Nephron progenitor cell (in vitro differentiated cells): ENCODE results near the gene SLC35B4.

Source experiments
- DNase-seq: peaks from one replicate; pipeline ENCODE4 v3.0.0; 2021
- H3K27ac Mint-ChIP-seq: 2 replicates; pipeline ENCODE4 v1.8.0; 2021; ENCODE audit warnings: mild to moderate bottlenecking, moderate library complexity, mixed read lengths
- H3K27me3 Mint-ChIP-seq: 2 replicates; pipeline ENCODE4 v1.8.0; 2021; ENCODE audit warnings: mild to moderate bottlenecking, low read depth, mixed read lengths; ENCODE audit not compliant: poor library complexity
- H3K36me3 Mint-ChIP-seq: 2 replicates; pipeline ENCODE4 v1.8.0; 2021; ENCODE audit warnings: low read depth, mixed read lengths
- H3K4me1 Mint-ChIP-seq: 2 replicates; pipeline ENCODE4 v1.8.0; 2021; ENCODE audit warnings: mixed read lengths
- H3K4me3 Mint-ChIP-seq: 2 replicates; pipeline ENCODE4 v1.8.0; 2021; ENCODE audit warnings: mild to moderate bottlenecking, moderate library complexity, mixed read lengths
- H3K9me3 Mint-ChIP-seq: 2 replicates; pipeline ENCODE4 v1.8.0; 2021; ENCODE audit warnings: mild to moderate bottlenecking, moderate library complexity, mixed read lengths
- TF ChIP-seq, protein P1 (sequence below): fragments of 200-600 bp; sonication (generic); IDR thresholded peaks from 2 replicates; pipeline ENCODE4 v1.5.0; 2021; ENCODE audit warnings: antibody characterized with exemption

The SLC35B4 gene

DNA sequence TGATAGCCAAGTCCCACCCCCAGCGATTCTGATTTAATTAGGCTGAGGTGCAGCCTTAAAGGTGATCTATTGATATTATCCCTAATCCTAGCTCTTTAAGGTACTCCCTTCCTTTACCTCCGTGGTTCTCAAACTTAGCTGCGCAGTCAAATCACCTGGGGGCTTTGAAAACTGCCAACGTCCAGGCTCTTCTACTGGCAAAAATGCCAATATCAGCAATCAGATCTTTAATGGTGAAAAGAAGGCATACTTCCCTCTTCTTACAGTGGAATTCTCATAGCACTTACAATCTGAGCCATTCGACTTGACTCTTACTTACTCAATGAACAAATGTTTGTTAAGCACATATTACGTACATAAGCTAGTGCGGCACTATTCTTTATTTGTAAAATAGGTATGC, 704 bp upstream of the SLC35B4 start:
- Mint-ChIP-seq H3K9me3 (no peaks in the 10 kb centered on the region), H3K4me3 (peak overlapping the region; percentile 89), H3K27me3 (peaks cover 16% of the 10 kb centered on the region), H3K27ac (no peak overlapping the region), H3K4me1 (peaks cover 22% of the 10 kb centered on the region), H3K36me3 (no peaks in the 10 kb centered on the region)
- no peak for DNase-seq
- TF ChIP-seq, protein P1, sequence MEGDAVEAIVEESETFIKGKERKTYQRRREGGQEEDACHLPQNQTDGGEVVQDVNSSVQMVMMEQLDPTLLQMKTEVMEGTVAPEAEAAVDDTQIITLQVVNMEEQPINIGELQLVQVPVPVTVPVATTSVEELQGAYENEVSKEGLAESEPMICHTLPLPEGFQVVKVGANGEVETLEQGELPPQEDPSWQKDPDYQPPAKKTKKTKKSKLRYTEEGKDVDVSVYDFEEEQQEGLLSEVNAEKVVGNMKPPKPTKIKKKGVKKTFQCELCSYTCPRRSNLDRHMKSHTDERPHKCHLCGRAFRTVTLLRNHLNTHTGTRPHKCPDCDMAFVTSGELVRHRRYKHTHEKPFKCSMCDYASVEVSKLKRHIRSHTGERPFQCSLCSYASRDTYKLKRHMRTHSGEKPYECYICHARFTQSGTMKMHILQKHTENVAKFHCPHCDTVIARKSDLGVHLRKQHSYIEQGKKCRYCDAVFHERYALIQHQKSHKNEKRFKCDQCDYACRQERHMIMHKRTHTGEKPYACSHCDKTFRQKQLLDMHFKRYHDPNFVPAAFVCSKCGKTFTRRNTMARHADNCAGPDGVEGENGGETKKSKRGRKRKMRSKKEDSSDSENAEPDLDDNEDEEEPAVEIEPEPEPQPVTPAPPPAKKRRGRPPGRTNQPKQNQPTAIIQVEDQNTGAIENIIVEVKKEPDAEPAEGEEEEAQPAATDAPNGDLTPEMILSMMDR: no peak

DNA sequence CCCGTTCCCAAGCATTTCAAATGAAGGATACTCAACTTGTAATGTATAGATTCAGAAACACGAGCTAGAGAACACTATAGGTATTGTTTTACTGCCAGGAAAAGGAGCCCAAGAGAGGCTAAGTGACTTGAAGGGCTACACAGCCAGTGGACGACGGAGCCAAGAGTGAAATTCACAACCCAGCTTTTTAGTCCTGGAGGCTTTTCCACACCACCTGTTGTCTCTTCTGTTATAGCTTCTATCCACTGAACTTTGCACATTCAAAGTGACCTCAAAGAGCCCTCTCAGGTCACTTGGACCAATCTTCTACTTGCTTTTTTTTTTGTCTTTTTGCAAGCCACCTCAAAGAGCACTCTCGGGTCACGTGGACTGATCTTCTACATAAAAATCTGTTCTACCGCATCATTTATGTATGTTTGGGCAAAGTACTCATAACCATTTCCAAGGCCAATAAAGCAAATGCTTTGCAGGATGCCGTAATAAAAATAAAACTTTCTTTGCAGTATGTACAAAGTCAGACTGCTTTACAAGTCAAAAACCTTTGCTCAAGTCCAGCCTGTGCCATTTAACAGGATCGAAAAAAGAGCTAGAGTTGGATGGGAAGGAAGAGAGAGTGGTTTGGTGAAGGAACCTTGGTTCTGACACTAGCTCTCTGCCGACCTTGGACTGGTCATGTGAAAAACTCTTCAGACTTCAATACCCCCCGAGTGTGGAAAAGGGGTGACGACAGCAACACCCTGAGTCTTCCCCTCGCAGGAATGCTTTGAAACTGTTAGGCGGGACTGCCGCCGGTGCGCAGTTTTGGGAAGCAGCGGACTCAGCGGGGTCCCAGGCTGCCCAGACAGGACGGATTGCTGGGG, 821 bp downstream of the SLC35B4 start:
- TF ChIP-seq, protein P1: no peak
- DNase-seq: no peak

DNA sequence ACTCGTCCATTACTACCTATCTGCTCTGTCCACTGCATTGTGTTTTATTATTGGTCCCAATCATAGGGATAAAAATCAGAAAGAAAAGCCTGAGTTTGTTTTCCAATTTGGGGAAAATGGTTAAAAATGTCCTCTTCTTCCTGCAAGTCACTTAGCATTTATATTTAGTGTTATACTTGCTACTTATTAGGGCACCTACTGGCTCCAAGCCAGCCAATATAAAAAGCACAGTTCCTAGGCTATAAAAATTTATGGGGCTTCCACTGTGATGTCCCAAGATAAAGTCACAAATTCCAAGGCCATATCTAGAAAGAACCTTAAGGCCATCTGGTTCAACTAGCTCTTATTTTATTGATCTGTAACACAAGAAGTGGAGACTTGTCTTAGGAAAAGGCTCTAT, 3.2 kb downstream of the SLC35B4 start:
- Mint-ChIP-seq H3K27me3 (no peaks in the 10 kb centered on the region), H3K9me3 (no peaks in the 10 kb centered on the region), H3K27ac (no peak overlapping the region), H3K4me1 (peaks cover 22% of the 10 kb centered on the region), H3K36me3 (peaks cover 14% of the 10 kb centered on the region), H3K4me3 (no peak overlapping the region)
- TF ChIP-seq, protein P1: no peak
- no peak for DNase-seq

More for the DNA sequence above, 821 bp downstream of the SLC35B4 start:
- H3K4me1 Mint-ChIP-seq: peaks cover 22% of the 10 kb centered on the region
- H3K9me3 Mint-ChIP-seq: no peaks in the 10 kb centered on the region
- no peak overlapping the region for H3K27ac Mint-ChIP-seq
- peaks cover 10% of the 10 kb centered on the region for H3K27me3 Mint-ChIP-seq
- peaks cover 9% of the 10 kb centered on the region for H3K36me3 Mint-ChIP-seq
- H3K4me3 Mint-ChIP-seq: peak overlapping the region; percentile 89

DNA sequence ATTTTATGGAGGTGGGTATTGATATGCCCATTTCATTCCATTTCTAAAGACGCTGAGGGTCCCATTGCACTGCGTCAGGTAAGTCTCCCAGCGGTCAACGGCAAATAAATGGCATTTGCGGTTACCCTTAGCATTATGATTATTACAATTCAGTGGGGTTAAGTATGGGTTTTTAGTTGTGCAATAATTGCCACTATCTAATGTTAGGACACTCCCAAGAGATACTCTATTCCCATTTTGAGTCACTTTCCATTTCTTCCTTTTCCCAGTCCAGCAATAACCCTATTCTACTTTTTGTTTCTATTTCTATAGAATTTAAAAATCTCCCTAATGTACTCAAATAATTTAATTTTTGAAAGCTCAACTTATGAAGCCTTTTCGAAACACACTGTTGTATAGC, 4.0 kb downstream of the SLC35B4 start:
- Mint-ChIP-seq H3K4me3 (no peak overlapping the region), H3K36me3 (peaks cover 19% of the 10 kb centered on the region), H3K4me1 (peaks cover 21% of the 10 kb centered on the region), H3K27ac (no peak overlapping the region), H3K9me3 (no peaks in the 10 kb centered on the region), H3K27me3 (no peaks in the 10 kb centered on the region)
- no peak for DNase-seq
- TF ChIP-seq, protein P1: no peak

DNA sequence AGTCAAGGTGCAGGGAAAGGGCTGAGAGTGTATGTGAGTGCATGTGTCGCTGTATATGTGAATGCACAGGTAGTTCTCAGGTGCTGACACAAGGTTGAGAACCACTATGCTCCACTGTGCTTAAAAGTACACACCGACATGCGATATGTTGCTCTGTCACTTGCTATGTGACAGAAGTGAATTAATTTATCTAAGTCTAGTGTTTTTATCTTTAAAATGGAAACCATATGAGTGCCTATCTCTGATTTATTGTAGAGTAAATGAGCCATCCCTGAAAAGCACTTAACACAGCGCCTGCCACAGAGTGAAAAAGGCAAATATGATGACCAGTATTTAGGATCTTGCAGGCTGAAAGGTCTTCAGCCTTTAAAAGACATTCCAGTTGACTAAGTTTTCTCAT, 4.9 kb downstream of the SLC35B4 start:
- no peaks in the 10 kb centered on the region for H3K9me3 Mint-ChIP-seq
- peaks cover 19% of the 10 kb centered on the region for H3K36me3 Mint-ChIP-seq

More for the DNA sequence above, 4.9 kb downstream of the SLC35B4 start:
- Mint-ChIP-seq H3K27me3 (no peaks in the 10 kb centered on the region), H3K4me1 (peaks cover 15% of the 10 kb centered on the region), H3K4me3 (no peak overlapping the region), H3K27ac (no peak overlapping the region)
- TF ChIP-seq, protein P1: no peak
- DNase-seq: no peak
